Measurements from ENCODE around the gene DLGAP1. TPM values are rescaled to one million over a fixed set of nuclear protein-coding genes. Genes with fewer than 3 reads are reported as not detected.
A peak's percentile ranks its signal among the peaks of the same experiment; 100 is the strongest.

DLGAP1 gene
- total and polyA plus RNA-seq, 4 donors = 0.54 to 11.8 (median 3.1) TPM

- Histone ChIP-seq H3K9me3 (ENCODE audit: control insufficient read depth in 4 of 4, insufficient read depth in 3 of 4, low read length in 3 of 4) (no peaks in the 10 kb centered on the region), H3K4me1 (ENCODE audit: control insufficient read depth in 5 of 5, insufficient read depth in 5 of 5, low read length in 5 of 5) (no peaks in the 10 kb centered on the region), H3K27ac (ENCODE audit: low read depth in 1 of 2, low read length in 1 of 2) (peak overlapping the region in 1 of 2 donors; percentile 63), H3K9ac (ENCODE audit: insufficient read depth in 1 of 2, low read length in 2 of 2) (no peak overlapping the region), H3K27me3 (ENCODE audit: control insufficient read depth in 3 of 3, insufficient read depth in 3 of 3, low read length in 2 of 3) (no peaks in the 10 kb centered on the region), H3K4me3 (no peak overlapping the region), H3K36me3 (ENCODE audit: control insufficient read depth in 4 of 4, insufficient read depth in 4 of 4, low read length in 4 of 4) (no peaks in the 10 kb centered on the region)
- no peak for ATAC-seq (ENCODE audit: insufficient read depth, low FRiP score)
- no peak for TF ChIP-seq CTCF (IDR thresholded peaks at IDR 0.05; ENCODE audit: control extremely low read depth, extremely low read depth)
- DNase-seq = no peak
- WGBS, 2 donors = 72 to 86% methylated on average over 4 of the region's 4 CpGs
Measured at GRCh38 chr18:3967359-3968180, 487.5 kb downstream of the DLGAP1 start.

- DNase-seq (no peak), ATAC-seq (ENCODE audit: insufficient read depth, low FRiP score) (no peak)
- H3K36me3 ChIP-seq (ENCODE audit: control insufficient read depth in 4 of 4, insufficient read depth in 4 of 4, low read length in 4 of 4) = no peaks in the 10 kb centered on the region
- H3K27ac ChIP-seq (ENCODE audit: low read depth in 1 of 2, low read length in 1 of 2) = peak overlapping the region in 1 of 2 donors; percentile 63
- no peaks in the 10 kb centered on the region for H3K9me3 ChIP-seq (ENCODE audit: control insufficient read depth in 4 of 4, insufficient read depth in 3 of 4, low read length in 3 of 4)
- H3K9ac ChIP-seq (ENCODE audit: insufficient read depth in 1 of 2, low read length in 2 of 2) = no peak overlapping the region
- H3K27me3 ChIP-seq (ENCODE audit: control insufficient read depth in 3 of 3, insufficient read depth in 3 of 3, low read length in 2 of 3) = no peaks in the 10 kb centered on the region
- no peak for TF ChIP-seq CTCF (IDR thresholded peaks at IDR 0.05; ENCODE audit: control extremely low read depth, extremely low read depth)
- no peak overlapping the region for H3K4me3 ChIP-seq
- 55 to 74% methylated on average over 6 of the region's 6 CpGs for WGBS, 2 donors
- no peaks in the 10 kb centered on the region for H3K4me1 ChIP-seq (ENCODE audit: control insufficient read depth in 5 of 5, insufficient read depth in 5 of 5, low read length in 5 of 5)
Measured at GRCh38 chr18:3966642-3967358, 488.3 kb downstream of the DLGAP1 start.

- H3K9ac ChIP-seq (ENCODE audit: insufficient read depth in 1 of 2, low read length in 2 of 2) = no peak overlapping the region
- no peak overlapping the region for H3K4me3 ChIP-seq
- no peaks in the 10 kb centered on the region for H3K27me3 ChIP-seq (ENCODE audit: control insufficient read depth in 3 of 3, insufficient read depth in 3 of 3, low read length in 2 of 3)
- DNase-seq (no peak), ATAC-seq (ENCODE audit: insufficient read depth, low FRiP score) (no peak)
- no peak for TF ChIP-seq CTCF (IDR thresholded peaks at IDR 0.05; ENCODE audit: control extremely low read depth, extremely low read depth)
- WGBS, 2 donors = 80 to 86% methylated on average over 2 of the region's 2 CpGs
- H3K4me1 ChIP-seq (ENCODE audit: control insufficient read depth in 5 of 5, insufficient read depth in 5 of 5, low read length in 5 of 5) = no peaks in the 10 kb centered on the region
- no peaks in the 10 kb centered on the region for H3K9me3 ChIP-seq (ENCODE audit: control insufficient read depth in 4 of 4, insufficient read depth in 3 of 4, low read length in 3 of 4)
- no peaks in the 10 kb centered on the region for H3K36me3 ChIP-seq (ENCODE audit: control insufficient read depth in 4 of 4, insufficient read depth in 4 of 4, low read length in 4 of 4)
- peak overlapping the region in 1 of 2 donors; percentile 63 for H3K27ac ChIP-seq (ENCODE audit: low read depth in 1 of 2, low read length in 1 of 2)
Measured at GRCh38 chr18:3966246-3966641, 488.9 kb downstream of the DLGAP1 start.

Data from lung (tissue), 12 donors.